GM21528 (cell line): ENCODE measurements around the gene BAIAP2.

ENCODE experiments used
- ATAC-seq: cut with Tn5 transposase; IDR thresholded peaks from one replicate; pipeline ENCODE4 v1.9.1; 2021; ENCODE audit warnings: mild to moderate bottlenecking, moderate library complexity; ENCODE audit not compliant: unreplicated experiment, low FRiP score

The BAIAP2 gene

GRCh38 chr17:81049372-81049911 is 14.5 kb downstream of the BAIAP2 start:
- no peak for ATAC-seq

- ATAC-seq: no peak
These were observed 15.1 kb downstream of the BAIAP2 start for GRCh38 chr17:81049973-81050551.

- ATAC-seq: no peak
These were observed 16.0 kb downstream of the BAIAP2 start for GRCh38 chr17:81050645-81051625.

GRCh38 chr17:81052199-81052997 is 17.4 kb downstream of the BAIAP2 start:
- no peak for ATAC-seq

GRCh38 chr17:81053041-81053970 is 18.4 kb downstream of the BAIAP2 start:
- ATAC-seq: no peak

GRCh38 chr17:81054308-81054707 is 19.4 kb downstream of the BAIAP2 start:
- ATAC-seq: no peak

- ATAC-seq: no peak
These were observed 20.0 kb downstream of the BAIAP2 start for GRCh38 chr17:81054881-81055370.

GRCh38 chr17:81056312-81056711 is 21.4 kb downstream of the BAIAP2 start:
- no peak for ATAC-seq

- no peak for ATAC-seq
These were observed 22.3 kb downstream of the BAIAP2 start for GRCh38 chr17:81057079-81057730.

GRCh38 chr17:81057777-81058176 is 22.8 kb downstream of the BAIAP2 start:
- ATAC-seq: no peak

- no peak for ATAC-seq
These were observed 23.4 kb downstream of the BAIAP2 start for GRCh38 chr17:81058263-81058871.

GRCh38 chr17:81059026-81059425 is 24.1 kb downstream of the BAIAP2 start:
- no peak for ATAC-seq

GRCh38 chr17:81060416-81060815 is 25.5 kb downstream of the BAIAP2 start:
- ATAC-seq: no peak

GRCh38 chr17:81061027-81061735 is 26.2 kb downstream of the BAIAP2 start:
- no peak for ATAC-seq

- ATAC-seq: no peak
These were observed 27.2 kb downstream of the BAIAP2 start for GRCh38 chr17:81062014-81062780.

GRCh38 chr17:81063106-81064093 is 28.4 kb downstream of the BAIAP2 start:
- no peak for ATAC-seq
